GM12878 (cell line): ENCODE measurements around the gene SLC25A47. TPM values are rescaled to one million over a fixed set of nuclear protein-coding genes. Genes with fewer than 3 reads are reported as not detected.

Experiments
- ATAC-seq: fragments of 200-7000 bp; cut with Tn5 transposase; 3 replicates; pipeline ENCODE4 v1.9.1; 2020; ENCODE audit warnings: mild to moderate bottlenecking, moderate library complexity
- BruUV-seq: library from RNA; stranded (reverse); fragments of 400-500 nt; replicated peaks from 2 replicates; lab custom pipeline; 2021; lab: Mats Ljungman, UMichigan
- CTCF ChIA-PET: fragments of 300-600 bp; sonication (Branson Sonifier 250); formaldehyde crosslinking; extraction: SDS; loops from one replicate; lab custom pipeline; 2021; ENCODE audit warnings: inconsistent platforms; lab: Yijun Ruan, JAX
- POLR2A ChIA-PET: fragments of 350-600 bp; formaldehyde crosslinking; extraction: SDS; loops from one replicate; lab custom pipeline; 2021; ENCODE audit warnings: inconsistent platforms; lab: Charles Lee
- RAD21 ChIA-PET: fragments of 300-600 bp; sonication (Branson Sonifier 250); formaldehyde crosslinking; loops from one replicate; lab custom pipeline; 2023; ENCODE audit warnings: antibody characterized with exemption; ENCODE audit not compliant: unreplicated experiment; lab: Charles Lee
- SMC1A ChIA-PET: fragments of 300-600 bp; sonication (Branson Sonifier 250); formaldehyde crosslinking; loops from one replicate; lab custom pipeline; 2023; ENCODE audit not compliant: unreplicated experiment, uncharacterized antibody; lab: Charles Lee
- DNase-seq: peaks from one replicate; pipeline ENCODE4 v3.0.0-alpha.2; 2011; ENCODE audit warnings: low read depth, low spot score
- FAIRE-seq: peaks from 3 replicates; lab custom pipeline; 2011; peaks lifted over from hg19 to GRCh38; lab: Jason Lieb, UNC
- H2AFZ ChIP-seq: 2 replicates; pipeline ENCODE4 v1.6.0; 2011; ENCODE audit warnings: low read depth, low read length, control low read depth; ENCODE audit not compliant: control insufficient read depth
- H3K27ac ChIP-seq: 2 replicates; pipeline ENCODE4 v1.5.1; 2011; ENCODE audit warnings: control low read depth; ENCODE audit not compliant: control insufficient read depth, insufficient read depth
- H3K27me3 ChIP-seq, 2 experiments: replicated peaks in 1 of 2; 2 replicates each; pipeline versions ENCODE4 v1.6.0 to v1.6.1; 2011; ENCODE audit warnings: low read length in 1 of 2; ENCODE audit not compliant: control insufficient read depth in 2 of 2, insufficient read depth in 2 of 2
- H3K36me3 ChIP-seq, 2 experiments: 2 replicates each; pipeline ENCODE4 v1.5.1; 2011; ENCODE audit warnings: low read length in 1 of 2; ENCODE audit not compliant: control insufficient read depth in 2 of 2, insufficient read depth in 2 of 2
- H3K4me1 ChIP-seq: 2 replicates; pipeline ENCODE4 v1.6.1; 2011; ENCODE audit warnings: mild to moderate bottlenecking, low read length, moderate library complexity, mixed read lengths; ENCODE audit not compliant: control insufficient read depth, insufficient read depth
- H3K4me2 ChIP-seq: 2 replicates; pipeline ENCODE4 v1.6.0; 2011; ENCODE audit warnings: control low read depth; ENCODE audit not compliant: control insufficient read depth, insufficient read depth
- H3K4me3 ChIP-seq: fragments of 200-600 bp; sonication (generic); 2 replicates; pipeline ENCODE4 v1.5.1; 2016
- H3K79me2 ChIP-seq: 2 replicates; pipeline ENCODE4 v1.6.0; 2011; ENCODE audit warnings: low read length; ENCODE audit not compliant: control insufficient read depth, insufficient read depth
- H3K9ac ChIP-seq: 2 replicates; pipeline ENCODE4 v1.8.0; 2011; ENCODE audit warnings: low read length, control low read depth, mixed read lengths; ENCODE audit not compliant: control insufficient read depth, insufficient read depth
- H3K9me3 ChIP-seq: replicated peaks from 3 replicates; pipeline ENCODE4 v1.5.1; 2011; ENCODE audit warnings: mild to moderate bottlenecking, low read length; ENCODE audit not compliant: control insufficient read depth, insufficient read depth
- H4K20me1 ChIP-seq: 2 replicates; pipeline ENCODE4 v1.6.0; 2011; ENCODE audit not compliant: control insufficient read depth, insufficient read depth
- ASH2L ChIP-seq: fragments of 300-600, 200-600 bp; sonication (generic); IDR thresholded peaks from 2 replicates; pipeline ENCODE4 v1.6.1; 2017; ENCODE audit warnings: low read depth, mild to moderate bottlenecking, borderline replicate concordance
- CBX3 ChIP-seq: fragments of 200-600 bp; sonication (generic); IDR thresholded peaks from 2 replicates; pipeline ENCODE4 v1.6.1; 2016; ENCODE audit warnings: low read depth, borderline replicate concordance
- GABPA ChIP-seq: IDR thresholded peaks from 2 replicates; pipeline ENCODE4 v1.6.1; 2014; ENCODE audit warnings: antibody characterized with exemption, low read depth, mild to moderate bottlenecking, inconsistent platforms
- HDAC6 ChIP-seq: fragments of 200-600 bp; sonication (generic); IDR thresholded peaks from one replicate; pipeline ENCODE4 v1.8.0; 2017; ENCODE audit warnings: antibody characterized with exemption; ENCODE audit not compliant: unreplicated experiment
- IKZF1 ChIP-seq: fragments of 450-650 bp; conservative IDR thresholded peaks from 2 replicates; pipeline ENCODE4 v1.6.1; 2017; ENCODE audit warnings: antibody characterized with exemption, mild to moderate bottlenecking
- KDM1A ChIP-seq: fragments of 200-600 bp; sonication (generic); IDR thresholded peaks from 2 replicates; pipeline ENCODE4 v1.6.1; 2016; ENCODE audit warnings: borderline replicate concordance
- NBN ChIP-seq: fragments of 450-650 bp; IDR thresholded peaks from 2 replicates; pipeline ENCODE4 v1.6.1; 2016
- NFIC ChIP-seq: IDR thresholded peaks from 2 replicates; pipeline ENCODE4 v1.6.1; 2012; ENCODE audit warnings: low read depth, mild to moderate bottlenecking, inconsistent platforms, low read length, moderate library complexity
- TARDBP ChIP-seq: IDR thresholded peaks from 2 replicates; pipeline ENCODE4 v1.6.1; 2016; ENCODE audit warnings: borderline replicate concordance
- TBL1XR1 ChIP-seq: IDR thresholded peaks from 2 replicates; pipeline ENCODE4 v1.6.1; 2012; ENCODE audit warnings: low read depth, low read length, improper control_type of control experiment
- ZNF622 ChIP-seq: fragments of 450-650 bp; IDR thresholded peaks from 2 replicates; pipeline ENCODE4 v1.6.1; 2017; ENCODE audit warnings: mild to moderate bottlenecking, inconsistent platforms
- WGBS: methylation state at CpG from one replicate; pipeline ENCODE4 v1.1.6; 2016; ENCODE audit warnings: low lambda C conversion rate; ENCODE audit not compliant: insufficient replicate concordance, insufficient coverage; ENCODE audit errors: missing lambda C conversion rate; 5-methylcytosine and 5-hydroxymethylcytosine counted together
- in situ Hi-C: fragments of 300-500 bp; cut with MboI; formaldehyde crosslinking; loops from 9 replicates; pipeline ENCODE4 v1.14.3; 2018; ENCODE audit warnings: mixed read lengths
- intact Hi-C: fragments of 100-400 bp; cut with micrococcal nuclease; formaldehyde crosslinking; loops from one replicate; pipeline ENCODE4 v1.14.2; 2022; ENCODE audit not compliant: unreplicated experiment
- polyA plus RNA-seq, 11 experiments: library from polyadenylated mRNA; depleted of rRNA in 4 of 11; unstranded in 6 of 11; stranded (reverse) in 5 of 11; fragments of >200 nt; fragmentation: Nextera tagmentation in 4 of 11; fragmentation: Illumina TruSeq in 1 of 11; extraction: Ambion mirVana in 4 of 11; extraction: Trizol in 1 of 11; gene quantifications; 1 replicate in 1 of 11; 2 replicates in 10 of 11; pipeline versions ENCODE4 v1.2.1 to v1.2.3, GENCODE V29; 2011 to 2016; ENCODE audit warnings: inconsistent platforms in 2 of 11, missing spikeins in 2 of 11, low read depth in 1 of 11
- total RNA-seq, 4 experiments: library from RNA; depleted of rRNA in 3 of 4; stranded (reverse); fragments of >200 nt in 3 of 4; fragmentation: Illumina TruSeq in 1 of 4; extraction: Trizol in 1 of 4; gene quantifications; 2 replicates each; pipeline versions ENCODE4 v1.2.1 to v1.2.3, GENCODE V29; 2013 to 2021
- TF ChIP-seq, protein P1 (sequence below): fragments of 450-650 bp; conservative IDR thresholded peaks from 2 replicates; pipeline ENCODE4 v1.6.1; 2017; ENCODE audit warnings: mild to moderate bottlenecking, moderate library complexity
- TF ChIP-seq, protein P2 (sequence below): fragments of 450-650 bp; formaldehyde crosslinking; IDR thresholded peaks from 2 replicates; pipeline ENCODE4 v1.4.0; 2022; ENCODE audit warnings: mild to moderate bottlenecking, moderate library complexity
- TF ChIP-seq, protein P3 (sequence below): fragments of 450-650 bp; formaldehyde crosslinking; IDR thresholded peaks from 2 replicates; pipeline ENCODE4 v1.4.0; 2020; ENCODE audit warnings: mild to moderate bottlenecking, moderate library complexity
- TF ChIP-seq, protein P4 (sequence below): fragments of 450-650 bp; IDR thresholded peaks from 2 replicates; pipeline ENCODE4 v1.6.1; 2014; ENCODE audit warnings: mild to moderate bottlenecking

The SLC25A47 gene
- total and polyA plus RNA-seq, 10 of the 15 experiments (the other 5 are each of a cell fraction or from before 2014, with no cell fraction given), result 0.14 TPM; not detected in 9

DNA sequence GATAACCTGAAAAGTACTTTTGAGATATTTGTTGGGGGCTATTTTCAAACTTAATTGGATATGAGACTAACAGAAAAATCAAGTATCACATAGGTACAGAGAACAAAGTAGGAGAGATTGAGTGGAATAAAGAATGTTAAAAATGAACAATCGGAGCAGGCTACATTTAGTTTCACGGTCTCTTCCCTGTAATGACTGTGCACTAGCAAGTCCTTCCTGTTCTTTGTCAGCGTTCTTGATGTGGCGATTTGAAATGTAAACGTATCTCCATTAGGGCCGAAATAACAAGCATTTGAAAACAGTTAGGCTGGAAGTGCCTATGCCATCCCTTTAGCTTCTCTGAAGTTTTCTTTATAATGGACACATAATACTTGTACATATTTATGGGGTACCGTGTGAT lies 47.9 kb upstream of the SLC25A47 start:
- H3K27me3 ChIP-seq, result no peaks in the 10 kb centered on the region
- H2AFZ ChIP-seq, result no peak overlapping the region
- BruUV-seq, result no TSS peak
- no peak overlapping the region for H3K9ac ChIP-seq
- POLR2A ChIA-PET, result no interaction called here
- H3K4me1 ChIP-seq, result 0 out of 2 replicates have a peak, but pooled peaks cover 5% of the 10 kb centered on the region
- ATAC-seq (no peak), DNase-seq (no peak), FAIRE-seq (no peak)
- H3K9me3 ChIP-seq, result no peaks in the 10 kb centered on the region
- CTCF ChIA-PET, result interaction anchor here (1.6 to 2.1 kb wide), 2 partner anchors 10 to 34 kb away, joined by 4 to 13 read pairs; no protein-coding TSS in a partner anchor
- 3% methylated on average over 7 of the region's 7 CpGs for WGBS
- intact Hi-C loops, result no loop called here
- SMC1A ChIA-PET, result no interaction called here
- in situ Hi-C loops, result no loop called here
- RAD21 ChIA-PET, result no interaction called here
- H3K27ac ChIP-seq, result no peak overlapping the region
- H3K4me2 ChIP-seq, result no peak overlapping the region
- H3K4me3 ChIP-seq, result no peak overlapping the region
- H3K79me2 ChIP-seq, result peaks cover 49% of the 10 kb centered on the region
- H3K36me3 ChIP-seq, result peaks cover 14 to 28% of the 10 kb centered on the region in 2 experiments
- no peaks in the 10 kb centered on the region for H4K20me1 ChIP-seq
- TF ChIP-seq KDM1A (no peak), IKZF1 (no peak), CBX3 (no peak), TARDBP (no peak), ZNF622 (no peak), TBL1XR1 (no peak), GABPA (no peak), HDAC6 (no peak), NBN (no peak), NFIC (no peak), ASH2L (no peak)
- TF ChIP-seq, protein P1, sequence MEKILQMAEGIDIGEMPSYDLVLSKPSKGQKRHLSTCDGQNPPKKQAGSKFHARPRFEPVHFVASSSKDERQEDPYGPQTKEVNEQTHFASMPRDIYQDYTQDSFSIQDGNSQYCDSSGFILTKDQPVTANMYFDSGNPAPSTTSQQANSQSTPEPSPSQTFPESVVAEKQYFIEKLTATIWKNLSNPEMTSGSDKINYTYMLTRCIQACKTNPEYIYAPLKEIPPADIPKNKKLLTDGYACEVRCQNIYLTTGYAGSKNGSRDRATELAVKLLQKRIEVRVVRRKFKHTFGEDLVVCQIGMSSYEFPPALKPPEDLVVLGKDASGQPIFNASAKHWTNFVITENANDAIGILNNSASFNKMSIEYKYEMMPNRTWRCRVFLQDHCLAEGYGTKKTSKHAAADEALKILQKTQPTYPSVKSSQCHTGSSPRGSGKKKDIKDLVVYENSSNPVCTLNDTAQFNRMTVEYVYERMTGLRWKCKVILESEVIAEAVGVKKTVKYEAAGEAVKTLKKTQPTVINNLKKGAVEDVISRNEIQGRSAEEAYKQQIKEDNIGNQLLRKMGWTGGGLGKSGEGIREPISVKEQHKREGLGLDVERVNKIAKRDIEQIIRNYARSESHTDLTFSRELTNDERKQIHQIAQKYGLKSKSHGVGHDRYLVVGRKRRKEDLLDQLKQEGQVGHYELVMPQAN, result no peak
- TF ChIP-seq, protein P2, sequence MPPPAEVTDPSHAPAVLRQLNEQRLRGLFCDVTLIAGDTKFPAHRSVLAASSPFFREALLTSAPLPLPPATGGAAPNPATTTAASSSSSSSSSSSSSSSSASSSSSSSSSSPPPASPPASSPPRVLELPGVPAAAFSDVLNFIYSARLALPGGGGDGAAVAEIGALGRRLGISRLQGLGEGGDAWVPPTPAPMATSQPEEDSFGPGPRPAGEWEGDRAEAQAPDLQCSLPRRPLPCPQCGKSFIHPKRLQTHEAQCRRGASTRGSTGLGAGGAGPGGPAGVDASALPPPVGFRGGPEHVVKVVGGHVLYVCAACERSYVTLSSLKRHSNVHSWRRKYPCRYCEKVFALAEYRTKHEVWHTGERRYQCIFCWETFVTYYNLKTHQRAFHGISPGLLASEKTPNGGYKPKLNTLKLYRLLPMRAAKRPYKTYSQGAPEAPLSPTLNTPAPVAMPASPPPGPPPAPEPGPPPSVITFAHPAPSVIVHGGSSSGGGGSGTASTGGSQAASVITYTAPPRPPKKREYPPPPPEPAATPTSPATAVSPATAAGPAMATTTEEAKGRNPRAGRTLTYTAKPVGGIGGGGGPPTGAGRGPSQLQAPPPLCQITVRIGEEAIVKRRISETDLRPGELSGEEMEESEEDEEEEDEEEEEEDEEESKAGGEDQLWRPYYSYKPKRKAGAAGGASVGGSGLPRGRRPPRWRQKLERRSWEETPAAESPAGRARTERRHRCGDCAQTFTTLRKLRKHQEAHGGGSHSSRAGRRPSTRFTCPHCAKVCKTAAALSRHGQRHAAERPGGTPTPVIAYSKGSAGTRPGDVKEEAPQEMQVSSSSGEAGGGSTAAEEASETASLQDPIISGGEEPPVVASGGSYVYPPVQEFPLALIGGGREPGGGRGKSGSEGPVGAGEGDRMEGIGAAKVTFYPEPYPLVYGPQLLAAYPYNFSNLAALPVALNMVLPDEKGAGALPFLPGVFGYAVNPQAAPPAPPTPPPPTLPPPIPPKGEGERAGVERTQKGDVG (CRISPR knock-in tag), result no peak
- TF ChIP-seq, protein P3, sequence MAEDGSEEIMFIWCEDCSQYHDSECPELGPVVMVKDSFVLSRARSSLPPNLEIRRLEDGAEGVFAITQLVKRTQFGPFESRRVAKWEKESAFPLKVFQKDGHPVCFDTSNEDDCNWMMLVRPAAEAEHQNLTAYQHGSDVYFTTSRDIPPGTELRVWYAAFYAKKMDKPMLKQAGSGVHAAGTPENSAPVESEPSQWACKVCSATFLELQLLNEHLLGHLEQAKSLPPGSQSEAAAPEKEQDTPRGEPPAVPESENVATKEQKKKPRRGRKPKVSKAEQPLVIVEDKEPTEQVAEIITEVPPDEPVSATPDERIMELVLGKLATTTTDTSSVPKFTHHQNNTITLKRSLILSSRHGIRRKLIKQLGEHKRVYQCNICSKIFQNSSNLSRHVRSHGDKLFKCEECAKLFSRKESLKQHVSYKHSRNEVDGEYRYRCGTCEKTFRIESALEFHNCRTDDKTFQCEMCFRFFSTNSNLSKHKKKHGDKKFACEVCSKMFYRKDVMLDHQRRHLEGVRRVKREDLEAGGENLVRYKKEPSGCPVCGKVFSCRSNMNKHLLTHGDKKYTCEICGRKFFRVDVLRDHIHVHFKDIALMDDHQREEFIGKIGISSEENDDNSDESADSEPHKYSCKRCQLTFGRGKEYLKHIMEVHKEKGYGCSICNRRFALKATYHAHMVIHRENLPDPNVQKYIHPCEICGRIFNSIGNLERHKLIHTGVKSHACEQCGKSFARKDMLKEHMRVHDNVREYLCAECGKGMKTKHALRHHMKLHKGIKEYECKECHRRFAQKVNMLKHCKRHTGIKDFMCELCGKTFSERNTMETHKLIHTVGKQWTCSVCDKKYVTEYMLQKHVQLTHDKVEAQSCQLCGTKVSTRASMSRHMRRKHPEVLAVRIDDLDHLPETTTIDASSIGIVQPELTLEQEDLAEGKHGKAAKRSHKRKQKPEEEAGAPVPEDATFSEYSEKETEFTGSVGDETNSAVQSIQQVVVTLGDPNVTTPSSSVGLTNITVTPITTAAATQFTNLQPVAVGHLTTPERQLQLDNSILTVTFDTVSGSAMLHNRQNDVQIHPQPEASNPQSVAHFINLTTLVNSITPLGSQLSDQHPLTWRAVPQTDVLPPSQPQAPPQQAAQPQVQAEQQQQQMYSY (CRISPR knock-in tag), result no peak
- TF ChIP-seq, protein P4, sequence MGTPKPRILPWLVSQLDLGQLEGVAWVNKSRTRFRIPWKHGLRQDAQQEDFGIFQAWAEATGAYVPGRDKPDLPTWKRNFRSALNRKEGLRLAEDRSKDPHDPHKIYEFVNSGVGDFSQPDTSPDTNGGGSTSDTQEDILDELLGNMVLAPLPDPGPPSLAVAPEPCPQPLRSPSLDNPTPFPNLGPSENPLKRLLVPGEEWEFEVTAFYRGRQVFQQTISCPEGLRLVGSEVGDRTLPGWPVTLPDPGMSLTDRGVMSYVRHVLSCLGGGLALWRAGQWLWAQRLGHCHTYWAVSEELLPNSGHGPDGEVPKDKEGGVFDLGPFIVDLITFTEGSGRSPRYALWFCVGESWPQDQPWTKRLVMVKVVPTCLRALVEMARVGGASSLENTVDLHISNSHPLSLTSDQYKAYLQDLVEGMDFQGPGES, result no peak
